A204.1 (cell line): Measurements from ENCODE around the gene STK33.

ENCODE experiments used
- FAIRE-seq: peaks from 2 replicates; lab custom pipeline; 2012; peaks lifted over from hg19 to GRCh38; lab: Jason Lieb, UNC

STK33 gene

DNA sequence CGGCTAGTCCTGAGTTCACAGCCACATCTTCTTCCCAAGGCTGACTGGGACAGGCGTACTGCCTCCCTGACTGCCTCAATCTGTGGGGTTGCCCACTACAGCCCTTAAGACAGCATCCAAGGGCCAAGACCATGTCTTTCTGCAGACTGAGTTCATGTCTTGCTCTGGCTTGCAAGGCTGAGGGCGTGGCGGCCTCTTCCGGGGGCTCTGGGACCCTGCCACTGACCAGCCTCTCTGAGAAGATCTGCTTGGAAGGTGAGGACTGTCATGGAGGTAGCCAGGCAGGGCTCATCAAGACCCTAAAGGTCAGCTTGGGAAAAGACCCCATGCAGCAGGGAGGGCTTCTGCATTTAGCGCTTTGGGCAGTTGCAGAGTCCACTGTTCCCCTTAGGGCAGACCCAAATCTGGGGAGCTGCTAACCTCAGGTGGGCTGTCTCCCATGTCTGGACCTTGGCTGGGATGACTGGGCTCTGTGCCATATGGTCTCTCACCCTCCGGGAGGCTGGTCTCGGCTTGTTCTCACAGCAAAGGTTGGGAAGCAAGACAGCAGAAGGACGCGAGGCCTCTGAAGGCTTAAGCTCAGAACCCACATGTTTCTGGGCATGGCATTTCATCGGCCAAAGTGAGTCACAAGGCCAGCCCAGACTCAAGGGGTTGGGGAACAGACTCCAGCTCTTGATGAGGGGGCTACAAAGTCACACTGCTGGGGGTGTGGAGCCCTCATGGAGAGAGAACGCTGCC is 221.2 kb downstream of the STK33 start:
- no peak for FAIRE-seq

DNA sequence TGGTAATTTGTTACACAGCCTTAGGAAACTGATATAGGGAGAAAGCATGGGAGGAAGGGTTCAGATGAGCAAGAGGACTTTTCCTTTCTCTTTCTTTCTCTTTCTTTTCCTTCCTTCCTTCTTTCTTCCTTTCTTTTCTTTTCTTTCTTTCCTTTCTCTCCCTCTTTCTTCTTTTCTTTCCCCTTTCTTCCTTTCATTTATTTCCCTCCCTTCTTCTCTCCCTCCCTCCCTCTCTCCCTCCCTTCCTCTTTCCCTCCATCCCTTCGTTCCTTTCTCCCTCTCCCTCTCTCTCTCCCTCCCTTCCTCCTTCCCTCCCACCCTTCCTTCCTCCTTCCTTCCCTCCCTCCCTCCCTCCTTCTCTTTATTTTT is 222.5 kb downstream of the STK33 start:
- FAIRE-seq, result no peak

DNA sequence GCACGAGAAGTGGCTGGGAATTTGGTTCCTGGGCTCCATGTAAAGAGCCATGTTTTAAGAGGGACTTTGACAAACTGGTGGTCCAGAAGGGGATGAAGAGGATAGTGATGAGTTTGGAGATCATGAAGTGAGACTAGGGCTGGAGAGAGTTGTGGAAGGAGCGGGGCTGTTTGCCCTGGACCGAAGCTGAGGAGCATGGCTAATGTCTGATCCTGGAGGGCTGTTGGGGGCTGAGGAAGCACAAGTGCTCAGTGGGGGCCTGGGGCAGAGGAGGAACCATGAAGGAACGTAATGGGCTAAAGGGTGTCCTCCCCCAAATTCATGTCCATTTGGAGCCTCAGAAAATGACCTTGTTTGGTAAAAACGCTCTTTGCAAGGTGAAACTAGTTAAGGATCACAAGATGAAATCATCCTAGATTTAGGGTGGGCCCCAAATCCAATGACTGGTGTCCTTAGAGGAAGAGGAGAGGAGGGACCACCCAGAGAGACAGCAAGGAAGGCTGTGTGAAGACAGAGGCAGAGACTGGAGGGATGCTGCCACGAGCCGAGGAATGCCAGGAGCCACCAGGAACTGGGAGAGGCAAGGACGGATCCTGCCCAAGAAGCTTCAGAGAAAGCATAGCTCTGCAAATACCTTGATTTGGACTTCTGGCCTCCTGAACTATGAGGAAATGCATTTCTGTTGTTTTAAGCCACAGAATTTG is 223.1 kb downstream of the STK33 start:
- no peak for FAIRE-seq

GRCh38 chr11:8369592-8370205 is 224.3 kb downstream of the STK33 start:
- FAIRE-seq, result no peak

DNA sequence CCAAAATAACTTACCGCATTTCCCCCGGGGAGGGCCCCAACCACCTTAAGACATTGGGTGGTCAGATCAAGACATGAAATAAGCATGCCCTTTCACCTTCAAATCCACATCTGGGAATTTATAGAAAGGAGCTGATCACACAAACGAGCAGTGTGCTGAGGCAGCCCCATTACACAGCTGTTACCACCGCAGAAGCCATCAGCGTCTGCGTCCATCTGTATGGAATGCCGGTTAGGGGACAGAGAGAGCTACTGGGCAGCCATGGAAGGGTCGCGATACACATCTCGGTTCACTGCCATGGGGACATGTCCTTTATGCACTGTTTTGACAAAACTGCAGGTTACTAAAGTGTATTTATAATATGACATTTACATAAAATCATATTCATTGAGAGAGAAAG is 225.3 kb downstream of the STK33 start:
- no peak for FAIRE-seq

GRCh38 chr11:8368194-8368593 is 225.8 kb downstream of the STK33 start:
- no peak for FAIRE-seq

DNA sequence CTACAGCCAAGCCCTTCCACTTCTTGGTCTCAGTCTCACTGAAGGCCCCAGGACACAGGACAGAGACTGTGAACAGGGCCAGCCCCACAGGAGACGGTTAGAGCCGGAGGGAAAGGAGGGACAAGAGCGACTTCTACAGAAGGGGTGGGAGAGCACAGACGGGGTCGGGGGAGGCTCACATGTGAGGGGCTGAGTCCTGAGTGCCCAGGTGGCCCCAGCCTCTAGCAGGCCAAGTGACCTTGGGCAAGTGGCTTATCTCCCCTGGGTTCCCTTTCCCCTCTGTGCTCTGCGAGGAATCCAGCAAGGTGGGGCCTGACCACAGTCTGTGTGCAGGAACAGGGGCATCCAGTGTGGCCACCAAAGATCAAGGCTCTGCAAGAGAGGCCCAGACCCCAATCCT is 227.7 kb downstream of the STK33 start:
- no peak for FAIRE-seq

- FAIRE-seq, result no peak
Measured at GRCh38 chr11:8365216-8365941, 228.6 kb downstream of the STK33 start.

- FAIRE-seq, result no peak
Measured at GRCh38 chr11:8363921-8364320, 230.1 kb downstream of the STK33 start.

DNA sequence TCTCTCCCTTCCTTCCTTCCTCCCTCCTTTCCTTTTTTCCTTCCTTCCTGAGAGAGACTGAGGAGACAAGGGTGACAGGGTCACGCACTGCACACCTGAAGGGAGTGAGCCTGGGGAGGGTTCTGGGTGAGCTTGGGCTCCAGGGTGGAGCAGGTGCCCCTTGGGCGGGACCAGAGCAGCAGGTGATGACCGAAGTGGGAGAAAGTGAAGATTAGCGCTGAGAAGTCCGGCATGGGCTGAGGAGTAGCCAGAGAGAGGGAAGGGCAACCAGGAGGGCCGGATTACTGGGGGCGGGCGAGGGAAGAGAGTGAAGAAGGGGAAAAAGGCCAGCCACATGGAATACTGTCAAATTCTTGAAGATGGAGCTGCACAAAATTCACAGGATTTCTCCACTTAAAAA is 231.1 kb downstream of the STK33 start:
- no peak for FAIRE-seq

DNA sequence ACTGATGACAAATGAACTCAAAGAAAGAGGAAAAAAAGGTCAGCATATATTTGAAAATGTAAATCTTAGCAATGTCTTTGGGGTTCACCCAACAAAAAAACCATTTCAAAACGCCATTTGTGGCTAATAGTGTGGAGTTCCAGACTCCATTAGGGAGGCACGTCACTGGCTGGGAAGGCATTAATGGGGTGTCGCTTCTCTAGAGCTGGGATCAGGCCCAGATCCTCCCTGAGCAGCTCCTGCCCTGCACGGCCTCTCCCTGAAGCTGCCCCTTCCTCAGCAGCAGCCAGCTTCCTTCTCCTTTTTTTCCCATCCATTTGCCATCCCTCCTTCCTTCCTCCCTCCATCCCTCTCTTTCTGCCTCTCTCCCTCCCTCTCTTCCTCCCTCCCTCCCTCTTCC is 231.5 kb downstream of the STK33 start:
- no peak for FAIRE-seq

DNA sequence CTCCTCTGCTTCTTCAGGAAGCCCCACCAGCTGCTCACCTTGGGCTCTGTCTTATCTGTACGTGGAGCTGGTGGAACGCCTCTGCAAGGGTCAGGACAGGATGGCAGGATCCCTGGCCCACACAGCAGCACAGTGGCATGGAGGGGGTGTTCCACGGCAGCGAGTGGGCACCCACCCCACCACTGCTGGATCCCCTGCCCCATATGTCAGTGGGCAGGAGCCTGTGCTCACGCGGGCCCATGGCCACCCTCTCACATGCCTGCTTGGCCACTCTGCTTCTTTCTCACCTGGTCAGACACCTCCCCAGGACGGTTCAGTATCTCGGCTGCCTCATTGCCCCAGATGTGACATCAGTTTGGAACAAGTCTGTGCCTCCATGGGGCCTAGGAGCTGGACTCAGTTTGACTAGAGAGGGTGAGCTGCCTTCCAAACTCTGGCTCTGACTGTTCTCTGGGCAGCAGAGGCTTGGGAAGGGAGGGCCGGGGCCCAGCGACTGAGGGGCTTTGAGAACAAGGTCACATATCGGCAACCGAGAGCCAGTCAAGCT is 232.3 kb downstream of the STK33 start:
- FAIRE-seq, result no peak

DNA sequence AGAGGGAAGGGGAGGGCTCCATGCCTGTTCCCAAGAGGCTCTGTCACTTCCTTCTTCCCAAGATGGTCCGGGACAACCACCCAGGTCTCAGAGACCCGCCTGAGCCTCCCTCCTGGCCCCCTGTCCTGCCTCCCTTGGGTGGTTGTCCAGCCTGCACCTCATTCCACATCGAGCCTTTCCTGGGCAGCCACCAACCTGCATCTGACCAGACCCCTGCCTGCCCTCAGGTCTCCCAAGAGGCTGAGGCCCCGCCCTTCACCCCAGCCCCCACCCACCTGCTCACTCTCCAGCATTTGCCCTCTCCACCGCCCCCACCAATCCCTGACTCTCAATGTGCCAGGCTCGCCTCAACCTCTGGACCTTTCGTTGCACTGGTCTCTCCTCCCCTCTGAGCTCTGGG is 232.8 kb downstream of the STK33 start:
- no peak for FAIRE-seq

GRCh38 chr11:8360086-8360828 is 233.8 kb downstream of the STK33 start:
- no peak for FAIRE-seq

DNA sequence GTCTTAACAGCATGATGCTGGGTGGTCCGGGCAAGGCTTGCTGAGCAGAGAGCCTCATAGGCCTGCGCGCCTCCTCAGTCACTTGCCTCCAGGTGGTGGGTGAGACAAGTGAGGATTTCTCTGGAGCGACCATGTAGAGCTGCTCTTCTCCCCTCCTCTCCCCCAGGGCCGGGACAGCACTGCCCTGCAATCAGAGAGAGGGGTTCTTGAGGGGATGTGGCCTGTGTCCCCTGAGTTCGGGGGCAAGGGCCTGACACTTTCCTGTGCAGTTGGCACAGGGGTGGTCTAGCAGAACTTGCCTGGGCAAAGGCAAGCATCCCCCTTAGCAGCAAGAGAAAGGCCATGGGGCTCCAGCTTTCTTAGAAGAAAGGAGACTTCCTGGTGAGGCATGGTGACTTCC is 234.5 kb downstream of the STK33 start:
- no peak for FAIRE-seq

- FAIRE-seq, result no peak
Measured at GRCh38 chr11:8357891-8358566, 236.0 kb downstream of the STK33 start.

GRCh38 chr11:8357505-8357888 is 236.5 kb downstream of the STK33 start:
- no peak for FAIRE-seq

DNA sequence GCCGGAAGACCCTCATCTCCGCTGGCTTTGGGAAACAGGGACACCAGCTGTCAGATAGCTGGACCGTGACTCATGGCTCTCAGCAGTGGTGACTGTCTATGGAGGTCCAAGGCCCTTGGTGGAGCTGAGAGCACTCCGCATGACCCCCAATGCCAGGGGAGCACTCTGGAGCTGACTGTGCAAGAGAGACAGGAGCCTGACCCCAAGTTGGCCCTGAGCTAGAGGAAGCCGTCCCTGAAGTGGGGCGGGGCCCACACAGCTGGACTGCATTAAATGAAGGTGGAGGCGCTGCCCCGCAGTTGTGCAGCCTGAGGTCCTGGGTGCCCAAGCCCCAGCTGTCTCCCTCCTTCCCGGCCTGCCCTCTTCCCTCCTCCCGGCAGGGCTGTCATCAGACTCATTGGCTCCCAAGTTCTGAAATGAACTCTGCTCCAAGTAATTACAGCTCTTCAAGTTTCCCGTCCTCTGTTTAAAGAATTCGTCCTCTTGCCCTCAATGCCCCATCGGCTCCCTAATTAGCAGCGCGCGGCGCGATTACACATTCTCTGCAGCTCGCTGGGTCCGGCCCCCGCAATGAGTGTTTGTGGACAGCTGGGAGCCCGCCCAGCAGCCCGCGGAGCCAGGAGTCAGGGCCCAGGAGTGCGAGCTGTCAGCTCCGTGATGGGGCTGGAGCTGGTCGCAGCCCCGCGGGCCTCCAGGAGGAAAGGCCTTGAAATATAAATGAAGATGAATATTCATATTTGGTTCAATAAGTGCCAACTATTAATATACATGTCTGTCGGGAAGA is 237.1 kb downstream of the STK33 start:
- no peak for FAIRE-seq

DNA sequence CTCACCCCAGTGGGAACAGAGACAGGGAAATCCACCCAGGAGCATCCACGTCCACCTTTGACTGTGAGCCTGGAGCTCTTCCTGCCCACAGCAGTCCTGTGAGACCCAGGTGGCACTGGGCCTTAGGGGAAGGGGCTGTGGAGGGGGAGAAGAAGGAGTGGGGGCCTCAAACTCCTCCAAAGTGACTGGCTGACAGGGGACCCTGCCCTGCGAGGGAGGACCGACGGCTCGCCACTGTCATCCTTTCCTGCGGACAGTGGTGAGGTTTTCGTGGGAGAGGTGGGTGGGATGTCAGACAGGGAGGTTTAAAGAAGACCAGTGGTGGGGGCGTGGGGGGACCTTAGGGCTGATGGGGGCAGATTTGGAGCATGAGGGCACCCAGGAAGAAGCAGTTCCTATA is 237.8 kb downstream of the STK33 start:
- FAIRE-seq, result no peak

- FAIRE-seq, result no peak
Measured at GRCh38 chr11:8355416-8355742, 238.6 kb downstream of the STK33 start.
